GM23248 (cell line): Measurements from ENCODE around the gene TNNT1. TPM values are rescaled to one million over a fixed set of nuclear protein-coding genes. Genes with fewer than 3 reads are reported as not detected.

Source experiments
- DNase-seq: peaks from one replicate; pipeline ENCODE4 v3.0.0-alpha.2; 2015
- H2AFZ ChIP-seq: fragments of 200-600 bp; sonication (generic); 2 replicates; pipeline ENCODE4 v1.6.1; 2016; ENCODE audit warnings: antibody characterized with exemption
- H3F3A ChIP-seq: fragments of 200-600 bp; sonication (generic); 2 replicates; pipeline ENCODE4 v1.6.1; 2016; ENCODE audit warnings: mild to moderate bottlenecking, antibody characterized with exemption, mixed run types; ENCODE audit not compliant: insufficient read depth
- H3K27ac ChIP-seq: fragments of 200-600 bp; sonication (generic); 2 replicates; pipeline ENCODE4 v1.5.1; 2016; ENCODE audit warnings: mild to moderate bottlenecking
- H3K27me3 ChIP-seq: fragments of 200-600 bp; sonication (generic); replicated peaks from 2 replicates; pipeline ENCODE4 v1.6.1; 2016; ENCODE audit warnings: mild to moderate bottlenecking; ENCODE audit not compliant: insufficient read depth
- H3K36me3 ChIP-seq: fragments of 200-600 bp; sonication (generic); 2 replicates; pipeline ENCODE4 v1.6.1; 2016; ENCODE audit warnings: low read depth, mild to moderate bottlenecking
- H3K4me1 ChIP-seq: fragments of 200-600 bp; sonication (generic); 2 replicates; pipeline ENCODE4 v1.6.1; 2016; ENCODE audit warnings: mild to moderate bottlenecking; ENCODE audit not compliant: insufficient read depth
- H3K4me2 ChIP-seq: fragments of 200-600 bp; sonication (generic); one replicate; pipeline ENCODE4 v1.6.1; 2016; ENCODE audit warnings: mild to moderate bottlenecking; ENCODE audit not compliant: unreplicated experiment
- H3K4me3 ChIP-seq: fragments of 200-600 bp; sonication (generic); 2 replicates; pipeline ENCODE4 v1.5.1; 2016; ENCODE audit warnings: mild to moderate bottlenecking
- H3K79me2 ChIP-seq: fragments of 200-600 bp; sonication (generic); 2 replicates; pipeline ENCODE4 v1.6.1; 2016; ENCODE audit warnings: mild to moderate bottlenecking; ENCODE audit not compliant: insufficient read depth
- H3K9ac ChIP-seq: fragments of 200-600 bp; sonication (generic); 2 replicates; pipeline ENCODE4 v1.6.1; 2016; ENCODE audit warnings: mild to moderate bottlenecking
- H3K9me2 ChIP-seq: fragments of 200-600 bp; sonication (generic); 2 replicates; pipeline ENCODE4 v1.6.1; 2016; ENCODE audit warnings: mixed run types, mild to moderate bottlenecking, moderate library complexity; ENCODE audit not compliant: insufficient read depth
- H3K9me3 ChIP-seq: fragments of 200-600 bp; sonication (generic); one replicate; pipeline ENCODE4 v1.6.1; 2017; ENCODE audit warnings: low read depth
- H4K20me1 ChIP-seq: fragments of 200-600 bp; sonication (generic); 2 replicates; pipeline ENCODE4 v1.6.0; 2016; ENCODE audit not compliant: insufficient read depth
- EZH2 ChIP-seq: fragments of 200-600 bp; sonication (generic); IDR thresholded peaks from 2 replicates; pipeline ENCODE4 v1.6.1; 2018; ENCODE audit warnings: antibody characterized with exemption, mild to moderate bottlenecking; ENCODE audit not compliant: insufficient read depth, poor library complexity, severe bottlenecking
- EZH2phosphoT487 ChIP-seq: fragments of 200-600 bp; sonication (generic); IDR thresholded peaks from 2 replicates; pipeline ENCODE4 v1.6.1; 2018; ENCODE audit warnings: antibody characterized with exemption, moderate library complexity, mild to moderate bottlenecking, low read depth; ENCODE audit not compliant: insufficient read depth
- WGBS, 2 experiments: methylation state at CpG; one replicate each; pipeline ENCODE4 v1.1.6; 2015 to 2017; ENCODE audit warnings: low lambda C conversion rate in 2 of 2, low coverage in 1 of 2; ENCODE audit errors: missing lambda C conversion rate in 2 of 2; 5-methylcytosine and 5-hydroxymethylcytosine counted together
- in situ Hi-C: fragments of 300-500 bp; cut with MboI; formaldehyde crosslinking; loops from 2 replicates; pipeline ENCODE4 v1.15.0; 2020
- polyA plus RNA-seq: library from polyadenylated mRNA; unstranded; fragments of >200 nt; fragmentation: Nextera tagmentation; extraction: Ambion mirVana; gene quantifications from 2 replicates; pipeline ENCODE4 v1.2.1, GENCODE V29; 2016
- total RNA-seq: library from RNA; depleted of rRNA; stranded (reverse); fragments of >200 nt; shearing (Covaris generic); gene quantifications from 2 replicates; pipeline ENCODE4 v1.2.3, GENCODE V29; 2014

The TNNT1 gene
- total and polyA plus RNA-seq, 2 experiments from 2014 or later: 0.76 to 1.8 TPM

DNA sequence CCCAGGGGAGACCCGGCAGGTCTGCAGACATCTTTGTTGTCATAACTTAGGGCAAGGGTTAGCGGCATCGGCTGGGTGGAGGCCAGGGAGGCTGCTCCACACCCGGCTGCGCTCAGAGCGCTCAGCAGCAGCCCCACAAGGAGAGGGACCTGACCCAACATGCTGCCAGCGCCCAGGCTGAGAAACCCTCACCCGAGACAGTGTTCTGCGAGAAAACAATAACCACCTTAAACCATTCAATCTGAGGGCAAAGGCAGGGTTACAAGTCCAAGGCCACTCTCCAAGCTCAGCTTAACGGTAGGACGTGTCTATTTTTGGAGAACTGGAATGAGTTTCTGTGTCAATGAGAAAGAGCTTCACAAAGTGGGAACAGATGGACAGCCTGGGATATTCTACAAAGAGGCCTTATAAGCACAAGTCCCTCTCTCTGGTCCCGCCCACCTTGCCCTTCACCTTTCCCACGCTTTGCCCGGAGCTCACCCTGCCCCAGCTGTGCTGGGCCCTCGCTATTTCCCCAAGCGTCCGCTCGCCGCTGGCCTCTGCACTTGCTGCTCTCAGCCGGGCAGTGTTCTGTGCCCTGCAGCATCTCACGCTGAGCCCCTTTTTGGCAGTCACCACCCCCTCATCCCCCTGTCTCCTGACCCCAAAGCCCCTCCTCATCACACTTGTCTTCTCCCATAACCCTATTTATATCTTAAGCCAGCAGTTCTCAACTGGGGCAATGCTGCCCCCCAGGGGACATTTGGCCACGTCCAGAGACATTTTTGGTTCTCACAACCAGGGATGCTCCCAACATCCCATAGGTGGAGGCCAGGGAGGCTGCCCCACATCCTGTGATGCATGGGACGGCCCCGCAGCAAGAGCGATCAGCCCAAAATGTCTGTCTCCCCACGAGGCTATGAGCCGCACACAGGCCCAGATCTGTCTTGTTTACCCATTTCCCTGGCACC, 49.2 kb downstream of the TNNT1 start:
- DNase-seq: no peak
- no peaks in the 10 kb centered on the region for H3K9me3 ChIP-seq
- H2AFZ ChIP-seq: no peak overlapping the region
- H3K79me2 ChIP-seq: peaks cover 62% of the 10 kb centered on the region
- no peaks in the 10 kb centered on the region for H4K20me1 ChIP-seq
- H3K4me2 ChIP-seq: no peak overlapping the region
- no peak overlapping the region for H3K9ac ChIP-seq
- no peaks in the 10 kb centered on the region for H3K4me1 ChIP-seq
- no peaks in the 10 kb centered on the region for H3K9me2 ChIP-seq
- no peak overlapping the region for H3K4me3 ChIP-seq
- 76 to 78% methylated on average over 27 of the region's 27 CpGs for WGBS, 2 experiments
- no peaks in the 10 kb centered on the region for H3F3A ChIP-seq
- no peak for TF ChIP-seq EZH2phosphoT487
- TF ChIP-seq EZH2: no peak
- in situ Hi-C loops: no loop called here
- peaks cover 12% of the 10 kb centered on the region for H3K36me3 ChIP-seq
- no peak overlapping the region for H3K27ac ChIP-seq
- H3K27me3 ChIP-seq: no peaks in the 10 kb centered on the region

DNA sequence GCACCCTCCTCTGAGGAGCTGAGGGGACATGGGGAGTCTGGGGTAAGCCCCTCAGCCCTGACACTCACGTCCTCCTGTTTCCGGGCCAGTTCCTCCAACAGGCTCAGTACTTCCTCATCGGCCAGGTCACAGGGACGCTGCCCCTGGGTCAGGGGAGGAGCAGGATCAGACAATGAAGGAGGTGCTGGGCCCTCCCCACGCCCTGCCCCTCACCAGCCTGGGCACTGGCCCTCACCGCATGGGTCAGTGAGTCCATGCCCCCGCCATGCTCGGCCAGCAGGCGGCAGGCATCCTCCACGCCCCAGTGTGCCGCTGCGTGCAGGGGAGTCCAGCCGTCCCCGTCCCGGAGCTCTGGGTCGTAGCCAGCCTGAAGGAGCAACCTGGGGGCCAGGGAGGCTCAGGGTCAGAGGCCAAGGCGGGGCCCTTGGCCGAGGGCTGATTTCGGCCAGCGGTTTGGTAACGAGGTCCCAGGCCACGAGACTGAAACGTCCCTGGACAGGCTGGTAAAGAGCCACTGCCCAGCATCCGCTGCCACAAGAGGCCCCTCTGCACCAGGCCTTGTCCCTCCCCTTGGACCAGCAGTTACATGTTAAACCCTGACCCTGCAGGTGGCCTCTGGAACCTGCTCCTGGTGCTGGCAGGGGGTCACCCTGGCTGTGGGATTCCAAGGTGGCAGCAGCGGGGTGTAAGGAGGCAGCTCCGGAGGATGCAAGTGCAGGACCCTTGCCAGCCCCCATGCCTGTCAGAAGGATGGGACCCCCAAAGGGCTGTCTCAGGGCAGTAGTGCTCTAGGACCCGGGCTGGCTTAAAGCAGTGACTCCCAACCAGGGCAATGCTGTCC, 50.1 kb downstream of the TNNT1 start:
- Histone ChIP-seq H3K27ac (no peak overlapping the region), H3K4me1 (no peaks in the 10 kb centered on the region), H3K9ac (no peak overlapping the region), H3K79me2 (peaks cover 55% of the 10 kb centered on the region), H2AFZ (no peak overlapping the region), H4K20me1 (no peaks in the 10 kb centered on the region), H3K4me2 (no peak overlapping the region), H3K4me3 (no peak overlapping the region), H3K9me3 (no peaks in the 10 kb centered on the region), H3K36me3 (peaks cover 12% of the 10 kb centered on the region), H3K27me3 (no peaks in the 10 kb centered on the region), H3K9me2 (no peaks in the 10 kb centered on the region), H3F3A (no peaks in the 10 kb centered on the region)
- TF ChIP-seq EZH2: no peak
- TF ChIP-seq EZH2phosphoT487: no peak
- 88 to 89% methylated on average over 25 to 26 of the region's 27 CpGs for WGBS, 2 experiments
- in situ Hi-C loops: no loop called here
- DNase-seq: no peak

DNA sequence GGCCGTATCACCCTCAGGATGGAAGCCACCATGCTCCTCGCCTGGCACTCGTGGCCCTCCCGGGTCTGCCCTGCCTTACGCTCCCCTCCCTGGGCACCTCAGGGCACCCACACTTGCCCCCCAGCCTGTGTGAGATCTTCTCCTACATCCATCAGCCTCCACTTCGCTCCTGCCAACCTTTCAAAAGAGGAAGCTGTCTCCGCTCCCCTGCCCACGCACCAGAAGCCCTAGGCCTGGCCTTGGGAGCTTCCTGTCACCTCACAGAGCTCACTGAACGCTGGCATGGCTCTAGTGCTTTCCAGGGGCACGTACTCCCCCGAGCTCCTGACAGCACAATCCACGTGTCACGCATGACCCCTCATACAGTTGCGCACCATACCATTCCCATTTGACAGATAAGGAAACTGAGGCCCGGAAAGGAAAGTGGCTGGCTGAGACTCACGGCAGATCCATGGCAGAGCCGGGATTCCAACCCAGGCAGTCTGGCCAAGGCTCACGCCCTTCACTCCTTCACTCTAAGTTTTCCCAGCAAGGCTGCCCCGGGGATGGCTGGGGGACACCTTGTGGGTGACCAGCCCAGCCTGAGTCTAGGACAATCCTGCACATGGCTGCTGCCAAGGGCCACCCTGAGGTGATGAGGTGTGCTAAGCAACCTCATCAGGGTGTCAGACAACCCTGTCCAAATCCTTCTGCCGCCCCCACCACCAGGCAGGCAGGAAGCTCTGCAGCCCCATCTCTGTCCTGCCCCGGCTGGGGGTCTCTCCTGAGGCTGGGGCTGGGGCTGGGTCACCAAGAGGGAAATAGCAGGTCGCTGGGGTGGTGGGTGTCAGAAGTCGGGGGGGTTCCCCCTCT, 50.9 kb downstream of the TNNT1 start:
- Histone ChIP-seq H2AFZ (no peak overlapping the region), H4K20me1 (no peaks in the 10 kb centered on the region), H3K4me1 (no peaks in the 10 kb centered on the region), H3K9me3 (no peaks in the 10 kb centered on the region), H3K9me2 (no peaks in the 10 kb centered on the region), H3K27me3 (no peaks in the 10 kb centered on the region), H3K4me3 (no peak overlapping the region), H3K4me2 (no peak overlapping the region), H3K9ac (no peak overlapping the region), H3K36me3 (peaks cover 7% of the 10 kb centered on the region), H3F3A (no peaks in the 10 kb centered on the region), H3K27ac (no peak overlapping the region), H3K79me2 (peaks cover 47% of the 10 kb centered on the region)
- DNase-seq: no peak
- in situ Hi-C loops: no loop called here
- TF ChIP-seq EZH2 (no peak), EZH2phosphoT487 (no peak)
- 92% methylated on average over 21 to 23 of the region's 23 CpGs for WGBS, 2 experiments
